Liver (tissue), 9 donors: Measurements from ENCODE around the gene CCL21. TPM values are rescaled to one million over a fixed set of nuclear protein-coding genes. Genes with fewer than 3 reads are reported as not detected.

Source experiments
- DNase-seq: peaks from one replicate; pipeline ENCODE4 v3.0.0-alpha.2; 2017; ENCODE audit warnings: low spot score
- H3K27ac ChIP-seq, 2 donors: one replicate each; pipeline ENCODE4 v1.7.0; 2013; ENCODE audit warnings: inconsistent platforms in 2 of 2, low read length in 2 of 2, control low read depth in 1 of 2, low read depth in 1 of 2, mild to moderate bottlenecking in 1 of 2
- H3K27me3 ChIP-seq, 4 donors: one replicate each; pipeline versions ENCODE4 v1.6.1 to v1.7.0; 2013; ENCODE audit warnings: low read length in 3 of 4, inconsistent platforms in 1 of 4, mild to moderate bottlenecking in 1 of 4, moderate library complexity in 1 of 4; ENCODE audit not compliant: control insufficient read depth in 4 of 4, insufficient read depth in 4 of 4
- H3K36me3 ChIP-seq, 4 donors: one replicate each; pipeline versions ENCODE4 v1.6.1 to v1.7.0; 2013; ENCODE audit warnings: low read length in 3 of 4, mild to moderate bottlenecking in 3 of 4, low read depth in 1 of 4, moderate library complexity in 1 of 4; ENCODE audit not compliant: control insufficient read depth in 4 of 4, insufficient read depth in 3 of 4
- H3K4me1 ChIP-seq, 4 donors: one replicate each; pipeline versions ENCODE4 v1.6.1 to v1.7.0; 2013; ENCODE audit warnings: low read length in 3 of 4, mild to moderate bottlenecking in 3 of 4, moderate library complexity in 1 of 4; ENCODE audit not compliant: control insufficient read depth in 4 of 4, insufficient read depth in 4 of 4
- H3K4me3 ChIP-seq, 3 donors: one replicate each; pipeline versions ENCODE4 v1.6.1 to v1.7.0; 2013; ENCODE audit warnings: low read length in 3 of 3, control low read depth in 1 of 3, low read depth in 1 of 3, mild to moderate bottlenecking in 1 of 3
- H3K9ac ChIP-seq, 2 donors: one replicate each; pipeline ENCODE4 v1.7.0; 2013; ENCODE audit warnings: low read length in 2 of 2, mild to moderate bottlenecking in 2 of 2, moderate library complexity in 2 of 2, control low read depth in 1 of 2, low read depth in 1 of 2
- H3K9me3 ChIP-seq, 4 donors: one replicate each; pipeline versions ENCODE4 v1.6.1 to v1.7.0; 2013; ENCODE audit warnings: low read length in 3 of 4; ENCODE audit not compliant: control insufficient read depth in 4 of 4
- ATF3 ChIP-seq: IDR thresholded peaks from 2 replicates; pipeline ENCODE4 v1.6.1; 2016; ENCODE audit warnings: antibody characterized with exemption
- EGR1 ChIP-seq, 2 donors: IDR thresholded peaks; 2 replicates each; pipeline ENCODE4 v1.6.1; 2016 to 2018; ENCODE audit warnings: antibody characterized with exemption in 2 of 2, low read depth in 2 of 2
- FOXA1 ChIP-seq: IDR thresholded peaks from 2 replicates; pipeline ENCODE4 v1.6.1; 2016; ENCODE audit warnings: antibody characterized with exemption
- GABPA ChIP-seq, 2 donors: IDR thresholded peaks in 1 of 2; conservative IDR thresholded peaks in 1 of 2; 2 replicates each; pipeline ENCODE4 v1.6.1; 2016; ENCODE audit warnings: antibody characterized with exemption in 2 of 2, mild to moderate bottlenecking in 1 of 2, moderate library complexity in 1 of 2
- HNF4A ChIP-seq, 2 donors: conservative IDR thresholded peaks; 2 replicates each; pipeline ENCODE4 v1.6.1; 2016; ENCODE audit warnings: antibody characterized with exemption in 2 of 2, mild to moderate bottlenecking in 2 of 2
- HNF4G ChIP-seq: IDR thresholded peaks from 2 replicates; pipeline ENCODE4 v1.6.1; 2016; ENCODE audit warnings: antibody characterized with exemption
- JUND ChIP-seq, 2 donors: IDR thresholded peaks; 2 replicates each; pipeline ENCODE4 v1.6.1; 2016; ENCODE audit warnings: antibody characterized with exemption in 2 of 2
- NR2F2 ChIP-seq: IDR thresholded peaks from 2 replicates; pipeline ENCODE4 v1.6.1; 2016; ENCODE audit warnings: antibody characterized with exemption
- RAD21 ChIP-seq, 2 donors: IDR thresholded peaks; 2 replicates each; pipeline ENCODE4 v1.6.1; 2016; ENCODE audit warnings: antibody characterized with exemption in 2 of 2, mild to moderate bottlenecking in 2 of 2
- RXRA ChIP-seq, 2 donors: IDR thresholded peaks; 2 replicates each; pipeline ENCODE4 v1.6.1; 2017 to 2018; ENCODE audit warnings: antibody characterized with exemption in 2 of 2, mild to moderate bottlenecking in 1 of 2
- SP1 ChIP-seq: IDR thresholded peaks from 2 replicates; pipeline ENCODE4 v1.6.1; 2018; ENCODE audit warnings: antibody characterized with exemption, mild to moderate bottlenecking
- TAF1 ChIP-seq: conservative IDR thresholded peaks from 2 replicates; pipeline ENCODE4 v1.6.1; 2016; ENCODE audit warnings: antibody characterized with exemption, mild to moderate bottlenecking
- ZBTB33 ChIP-seq: IDR thresholded peaks from 2 replicates; pipeline ENCODE4 v1.6.1; 2016; ENCODE audit warnings: antibody characterized with exemption
- WGBS: extraction: QIAGEN DNeasy Blood & Tissue Kit; methylation state at CpG from one replicate; pipeline ENCODE4 v1.1.7; 2013; 5-methylcytosine and 5-hydroxymethylcytosine counted together
- polyA plus RNA-seq, 2 donors: library from polyadenylated mRNA; stranded (reverse) in 1 of 2; unstranded in 1 of 2; fragments of 200-250 nt in 1 of 2; fragments of >200 nt in 1 of 2; fragmentation: Nextera tagmentation in 1 of 2; extraction: Ambion mirVana in 1 of 2; gene quantifications; one replicate each; pipeline versions ENCODE4 v1.2.1 to v1.2.3, GENCODE V29; 2013 to 2015
- total RNA-seq, 2 donors: library from RNA; depleted of rRNA; stranded (reverse); fragments of >200 nt; gene quantifications; one replicate each; pipeline ENCODE4 v1.2.3, GENCODE V29; 2014
- TF ChIP-seq, protein P1 (sequence below): fragments of 150-350 bp; IDR thresholded peaks from 2 replicates; pipeline ENCODE4 v1.5.1; 2017; ENCODE audit warnings: improper control_type of control experiment, low read depth, low read length; ENCODE audit not compliant: missing input control
- TF ChIP-seq, protein P2 (sequence below): IDR thresholded peaks from 2 replicates; pipeline ENCODE4 v1.6.1; 2016; ENCODE audit warnings: antibody characterized with exemption, mild to moderate bottlenecking
- TF ChIP-seq, protein P3 (sequence below): IDR thresholded peaks from 2 replicates; pipeline ENCODE4 v1.6.1; 2016; ENCODE audit warnings: antibody characterized with exemption
- donor health status: healthy.
- donor health status: healthy.
- donor health status: healthy.
- donor health status: healthy.
- donor health status: healthy.

CCL21 gene
- total and polyA plus RNA-seq, 4 donors = 2.2 to 31.0 (median 10.6) TPM

DNA sequence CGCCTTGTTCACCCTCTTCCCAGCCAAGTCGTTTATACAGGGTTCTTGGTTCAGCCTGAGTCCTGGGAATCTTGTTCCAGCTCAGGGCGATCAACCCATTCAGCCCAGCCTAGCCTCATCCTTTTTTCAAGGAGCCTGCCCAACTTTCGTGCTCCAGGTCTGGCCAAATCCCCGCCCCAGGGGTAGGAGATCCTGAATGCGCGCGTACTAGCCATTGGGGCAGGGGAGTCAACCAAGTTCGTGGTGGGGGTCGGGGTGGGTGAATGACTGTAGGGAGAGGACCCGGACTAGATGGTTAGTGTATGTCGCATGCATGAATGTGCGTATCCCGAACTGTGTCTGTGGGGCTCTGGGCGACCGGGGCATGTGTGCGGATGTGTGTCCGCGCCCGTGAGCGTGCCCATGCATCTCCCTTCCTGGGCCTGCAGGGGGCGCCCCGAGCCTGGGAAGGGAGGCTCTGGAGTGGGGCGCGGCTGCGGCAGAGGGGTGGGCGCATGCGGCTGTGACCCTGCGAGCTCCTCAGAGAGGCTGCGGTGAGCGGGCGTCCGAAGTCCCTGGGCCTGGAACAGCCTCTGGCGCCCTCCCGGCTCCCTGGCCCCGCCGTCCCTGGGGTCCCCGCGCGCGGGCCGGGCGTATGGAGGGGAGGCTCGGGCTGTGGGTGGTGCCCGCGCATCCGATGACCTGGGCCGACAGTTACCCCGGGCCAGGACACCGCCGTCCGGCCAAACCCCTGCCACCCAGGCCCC is 8.7 kb downstream of the CCL21 start:
- TF ChIP-seq ZBTB33 = no peak
- TF ChIP-seq, protein P1, sequence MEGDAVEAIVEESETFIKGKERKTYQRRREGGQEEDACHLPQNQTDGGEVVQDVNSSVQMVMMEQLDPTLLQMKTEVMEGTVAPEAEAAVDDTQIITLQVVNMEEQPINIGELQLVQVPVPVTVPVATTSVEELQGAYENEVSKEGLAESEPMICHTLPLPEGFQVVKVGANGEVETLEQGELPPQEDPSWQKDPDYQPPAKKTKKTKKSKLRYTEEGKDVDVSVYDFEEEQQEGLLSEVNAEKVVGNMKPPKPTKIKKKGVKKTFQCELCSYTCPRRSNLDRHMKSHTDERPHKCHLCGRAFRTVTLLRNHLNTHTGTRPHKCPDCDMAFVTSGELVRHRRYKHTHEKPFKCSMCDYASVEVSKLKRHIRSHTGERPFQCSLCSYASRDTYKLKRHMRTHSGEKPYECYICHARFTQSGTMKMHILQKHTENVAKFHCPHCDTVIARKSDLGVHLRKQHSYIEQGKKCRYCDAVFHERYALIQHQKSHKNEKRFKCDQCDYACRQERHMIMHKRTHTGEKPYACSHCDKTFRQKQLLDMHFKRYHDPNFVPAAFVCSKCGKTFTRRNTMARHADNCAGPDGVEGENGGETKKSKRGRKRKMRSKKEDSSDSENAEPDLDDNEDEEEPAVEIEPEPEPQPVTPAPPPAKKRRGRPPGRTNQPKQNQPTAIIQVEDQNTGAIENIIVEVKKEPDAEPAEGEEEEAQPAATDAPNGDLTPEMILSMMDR = peak; percentile 79
- no peak for TF ChIP-seq TAF1
- TF ChIP-seq FOXA1 = no peak
- TF ChIP-seq, protein P2, sequence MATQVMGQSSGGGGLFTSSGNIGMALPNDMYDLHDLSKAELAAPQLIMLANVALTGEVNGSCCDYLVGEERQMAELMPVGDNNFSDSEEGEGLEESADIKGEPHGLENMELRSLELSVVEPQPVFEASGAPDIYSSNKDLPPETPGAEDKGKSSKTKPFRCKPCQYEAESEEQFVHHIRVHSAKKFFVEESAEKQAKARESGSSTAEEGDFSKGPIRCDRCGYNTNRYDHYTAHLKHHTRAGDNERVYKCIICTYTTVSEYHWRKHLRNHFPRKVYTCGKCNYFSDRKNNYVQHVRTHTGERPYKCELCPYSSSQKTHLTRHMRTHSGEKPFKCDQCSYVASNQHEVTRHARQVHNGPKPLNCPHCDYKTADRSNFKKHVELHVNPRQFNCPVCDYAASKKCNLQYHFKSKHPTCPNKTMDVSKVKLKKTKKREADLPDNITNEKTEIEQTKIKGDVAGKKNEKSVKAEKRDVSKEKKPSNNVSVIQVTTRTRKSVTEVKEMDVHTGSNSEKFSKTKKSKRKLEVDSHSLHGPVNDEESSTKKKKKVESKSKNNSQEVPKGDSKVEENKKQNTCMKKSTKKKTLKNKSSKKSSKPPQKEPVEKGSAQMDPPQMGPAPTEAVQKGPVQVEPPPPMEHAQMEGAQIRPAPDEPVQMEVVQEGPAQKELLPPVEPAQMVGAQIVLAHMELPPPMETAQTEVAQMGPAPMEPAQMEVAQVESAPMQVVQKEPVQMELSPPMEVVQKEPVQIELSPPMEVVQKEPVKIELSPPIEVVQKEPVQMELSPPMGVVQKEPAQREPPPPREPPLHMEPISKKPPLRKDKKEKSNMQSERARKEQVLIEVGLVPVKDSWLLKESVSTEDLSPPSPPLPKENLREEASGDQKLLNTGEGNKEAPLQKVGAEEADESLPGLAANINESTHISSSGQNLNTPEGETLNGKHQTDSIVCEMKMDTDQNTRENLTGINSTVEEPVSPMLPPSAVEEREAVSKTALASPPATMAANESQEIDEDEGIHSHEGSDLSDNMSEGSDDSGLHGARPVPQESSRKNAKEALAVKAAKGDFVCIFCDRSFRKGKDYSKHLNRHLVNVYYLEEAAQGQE = no peak
- no peak for TF ChIP-seq GABPA (IDR thresholded peaks at IDR 0.05 in 1 of 2, conservative IDR thresholded peaks at IDR 0.05 in 1 of 2)
- TF ChIP-seq HNF4A (conservative IDR thresholded peaks at IDR 0.05) = no peak
- peak; percentile 54 to 79 for TF ChIP-seq RAD21 (IDR thresholded peaks at IDR 0.05)
- TF ChIP-seq EGR1 (IDR thresholded peaks at IDR 0.05; ENCODE audit: low read depth in 2 of 2) = no peak
- Histone ChIP-seq H3K9ac (peak overlapping the region; percentile 3 to 45), H3K27me3 (no peaks in the 10 kb centered on the region), H3K4me1 (peaks cover 0 to 17% (median 7%) of the 10 kb centered on the region in 4 donors), H3K9me3 (no peaks in the 10 kb centered on the region), H3K36me3 (no peaks in the 10 kb centered on the region), H3K4me3 (peak overlapping the region; percentile 57 to 72 (median 70)), H3K27ac (peak overlapping the region; percentile 34 to 60)
- WGBS = 13% methylated on average over 52 of the region's 52 CpGs
- peak; percentile 75 for DNase-seq

GRCh38 chr9:34694811-34695210 is 15.1 kb downstream of the CCL21 start:
- H3K36me3 ChIP-seq = no peaks in the 10 kb centered on the region
- TF ChIP-seq TAF1 = no peak
- TF ChIP-seq, protein P3, sequence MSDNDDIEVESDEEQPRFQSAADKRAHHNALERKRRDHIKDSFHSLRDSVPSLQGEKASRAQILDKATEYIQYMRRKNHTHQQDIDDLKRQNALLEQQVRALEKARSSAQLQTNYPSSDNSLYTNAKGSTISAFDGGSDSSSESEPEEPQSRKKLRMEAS = no peak
- no peak for TF ChIP-seq JUND (IDR thresholded peaks at IDR 0.05)
- TF ChIP-seq HNF4G = no peak
- TF ChIP-seq RXRA (IDR thresholded peaks at IDR 0.05) = no peak
- TF ChIP-seq, protein P1 = no peak
- no peak for TF ChIP-seq GABPA (IDR thresholded peaks at IDR 0.05 in 1 of 2, conservative IDR thresholded peaks at IDR 0.05 in 1 of 2)
- no peak for TF ChIP-seq NR2F2
- TF ChIP-seq HNF4A (conservative IDR thresholded peaks at IDR 0.05) = no peak
- TF ChIP-seq ATF3 = no peak
- no peak for TF ChIP-seq RAD21 (IDR thresholded peaks at IDR 0.05)
- no peak for TF ChIP-seq ZBTB33
- TF ChIP-seq FOXA1 = no peak
- TF ChIP-seq SP1 = no peak
- H3K9me3 ChIP-seq = no peaks in the 10 kb centered on the region
- peaks cover under 1 to 14% (median 11%) of the 10 kb centered on the region in 4 donors for H3K4me1 ChIP-seq
- H3K4me3 ChIP-seq = no peak overlapping the region
- DNase-seq = no peak
- no peak overlapping the region for H3K27ac ChIP-seq
- no peaks in the 10 kb centered on the region for H3K27me3 ChIP-seq
- no peak overlapping the region for H3K9ac ChIP-seq
